Gastroesophageal sphincter (tissue), 3 donors: ENCODE measurements around the gene ZNF648.
"Not testable (repeated sequence)": the region's sequence is repeated elsewhere in the genome, so short reads cannot be mapped to it uniquely, and the experiment has no call there.

ENCODE experiments used
- EP300 ChIP-seq: sonication (generic); formaldehyde crosslinking; IDR thresholded peaks from one replicate; pipeline ENCODE4 v1.6.1; 2017; ENCODE audit warnings: antibody characterized with exemption, mild to moderate bottlenecking
- TF ChIP-seq, protein P1 (sequence below), 4 experiments: fragments of 200-600 bp in 2 of 4; fragments of 450-650 bp in 2 of 4; sonication (generic) in 1 of 4; IDR thresholded peaks; one replicate each; pipeline ENCODE4 v1.5.1; 2017 to 2019; ENCODE audit warnings: antibody characterized with exemption in 4 of 4, mild to moderate bottlenecking in 2 of 4, moderate library complexity in 2 of 4

DNA sequence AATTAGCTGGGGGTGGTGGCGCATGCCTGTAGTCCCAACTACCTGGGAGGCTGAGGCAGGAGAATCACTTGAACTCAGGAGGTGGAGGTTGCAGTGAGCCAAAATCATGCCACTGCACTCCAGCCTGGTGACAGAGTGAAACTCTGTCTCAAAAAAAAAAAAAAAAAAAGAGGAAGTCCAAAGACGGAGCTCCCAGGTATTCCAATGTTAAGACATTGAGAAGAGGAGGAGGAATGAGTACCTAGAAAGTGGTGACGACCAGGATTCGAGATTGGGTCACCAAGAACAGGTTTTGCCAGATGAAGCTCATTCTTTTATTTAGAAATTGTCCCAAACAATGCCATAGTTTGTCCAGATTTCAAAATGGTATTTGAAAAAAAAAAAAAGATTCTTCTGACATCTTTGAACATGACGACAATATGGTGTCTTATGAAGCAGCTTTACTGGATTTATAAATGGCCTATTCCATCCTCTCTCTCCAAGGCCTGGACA lies 33.0 kb upstream of the ZNF648 start:
- TF ChIP-seq, protein P1, sequence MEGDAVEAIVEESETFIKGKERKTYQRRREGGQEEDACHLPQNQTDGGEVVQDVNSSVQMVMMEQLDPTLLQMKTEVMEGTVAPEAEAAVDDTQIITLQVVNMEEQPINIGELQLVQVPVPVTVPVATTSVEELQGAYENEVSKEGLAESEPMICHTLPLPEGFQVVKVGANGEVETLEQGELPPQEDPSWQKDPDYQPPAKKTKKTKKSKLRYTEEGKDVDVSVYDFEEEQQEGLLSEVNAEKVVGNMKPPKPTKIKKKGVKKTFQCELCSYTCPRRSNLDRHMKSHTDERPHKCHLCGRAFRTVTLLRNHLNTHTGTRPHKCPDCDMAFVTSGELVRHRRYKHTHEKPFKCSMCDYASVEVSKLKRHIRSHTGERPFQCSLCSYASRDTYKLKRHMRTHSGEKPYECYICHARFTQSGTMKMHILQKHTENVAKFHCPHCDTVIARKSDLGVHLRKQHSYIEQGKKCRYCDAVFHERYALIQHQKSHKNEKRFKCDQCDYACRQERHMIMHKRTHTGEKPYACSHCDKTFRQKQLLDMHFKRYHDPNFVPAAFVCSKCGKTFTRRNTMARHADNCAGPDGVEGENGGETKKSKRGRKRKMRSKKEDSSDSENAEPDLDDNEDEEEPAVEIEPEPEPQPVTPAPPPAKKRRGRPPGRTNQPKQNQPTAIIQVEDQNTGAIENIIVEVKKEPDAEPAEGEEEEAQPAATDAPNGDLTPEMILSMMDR (IDR thresholded peaks at IDR 0.05), result not testable (repeated sequence)
- TF ChIP-seq EP300, result not testable (repeated sequence)
